ENCODE data around the gene RBM47.
"Not testable (repeated sequence)": the region's sequence is repeated elsewhere in the genome, so short reads cannot be mapped to it uniquely, and the experiment has no call there.

DNA sequence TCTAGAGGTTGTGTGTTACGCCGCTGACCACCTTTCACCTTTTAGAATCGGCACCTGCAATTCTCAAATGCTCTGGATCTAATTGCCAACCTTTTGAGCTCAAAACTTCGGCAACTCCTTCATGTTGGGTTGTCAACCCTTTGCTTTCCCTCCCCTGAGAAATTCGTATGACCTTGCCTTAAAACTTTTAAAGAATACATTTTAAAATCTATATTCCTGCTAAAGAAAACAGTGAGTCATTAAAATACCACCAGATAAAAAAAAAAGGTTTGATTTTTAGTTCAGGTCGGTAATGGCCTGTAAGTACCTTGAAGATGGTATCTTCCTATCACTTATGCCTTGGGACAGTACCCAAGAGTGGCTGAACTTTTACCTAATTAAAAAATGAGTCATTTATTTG, 1.3 kb downstream of the RBM47 start:
- not testable (repeated sequence) for TF ChIP-seq GATA1 (IDR thresholded peaks at IDR 0.05; ENCODE audit: low read depth, low read length); POLR2A (IDR thresholded peaks at IDR 0.05; ENCODE audit: low read length)
